Activated T-helper 2 cell treated with anti-CD3 and anti-CD28 coated beads, Interferon-gamma antibody, Interleukin-2, Interleukin-4, amounts not matched to agents 10 μg/mL and 5 μg/mL and 100 μg/mL, durations not matched to agents 14 hours and 24 hours and 36 hours (primary cell): ENCODE data around the gene MARS1. TPM values are rescaled to one million over a fixed set of nuclear protein-coding genes. Genes with fewer than 3 reads are reported as not detected.

Experiments
- DNase-seq: peaks from one replicate; pipeline ENCODE4 v3.0.0; 2021; ENCODE audit warnings: low spot score
- H3K27ac Mint-ChIP-seq: one replicate; pipeline ENCODE4 v1.8.0; 2021; ENCODE audit warnings: mixed read lengths
- H3K27me3 Mint-ChIP-seq: one replicate; pipeline ENCODE4 v1.8.0; 2021; ENCODE audit warnings: low read depth, mixed read lengths
- H3K36me3 Mint-ChIP-seq: one replicate; pipeline ENCODE4 v1.8.0; 2021; ENCODE audit warnings: low read depth, mixed read lengths
- H3K4me1 Mint-ChIP-seq: one replicate; pipeline ENCODE4 v1.8.0; 2021; ENCODE audit warnings: low read depth, mixed read lengths
- H3K4me3 Mint-ChIP-seq: one replicate; pipeline ENCODE4 v1.8.0; 2021; ENCODE audit warnings: low read depth, mild to moderate bottlenecking, moderate library complexity, mixed read lengths
- H3K9me3 Mint-ChIP-seq: one replicate; pipeline ENCODE4 v1.8.0; 2021; ENCODE audit warnings: mixed read lengths
- intact Hi-C: fragments of 100-400 bp; cut with micrococcal nuclease; formaldehyde crosslinking; loops from one replicate; pipeline ENCODE4 v1.15.1; 2023
- total RNA-seq: library from RNA; stranded (reverse); gene quantifications from 2 replicates; pipeline ENCODE4 v1.2.3, GENCODE V29; 2022

MARS1 gene
- total RNA-seq, 1 donor from 2014 or later, result 257 TPM

GRCh38 chr12:57460468-57460784 lies 27.4 kb upstream of the MARS1 start:
- Mint-ChIP-seq H3K9me3 (no peaks in the 10 kb centered on the region), H3K27ac (peak overlapping the region; percentile 29), H3K36me3 (no peaks in the 10 kb centered on the region), H3K4me3 (peak overlapping the region; percentile 71), H3K27me3 (peaks cover 12% of the 10 kb centered on the region), H3K4me1 (peaks cover 46% of the 10 kb centered on the region)
- intact Hi-C loops, result no loop called here
- DNase-seq, result no peak

DNA sequence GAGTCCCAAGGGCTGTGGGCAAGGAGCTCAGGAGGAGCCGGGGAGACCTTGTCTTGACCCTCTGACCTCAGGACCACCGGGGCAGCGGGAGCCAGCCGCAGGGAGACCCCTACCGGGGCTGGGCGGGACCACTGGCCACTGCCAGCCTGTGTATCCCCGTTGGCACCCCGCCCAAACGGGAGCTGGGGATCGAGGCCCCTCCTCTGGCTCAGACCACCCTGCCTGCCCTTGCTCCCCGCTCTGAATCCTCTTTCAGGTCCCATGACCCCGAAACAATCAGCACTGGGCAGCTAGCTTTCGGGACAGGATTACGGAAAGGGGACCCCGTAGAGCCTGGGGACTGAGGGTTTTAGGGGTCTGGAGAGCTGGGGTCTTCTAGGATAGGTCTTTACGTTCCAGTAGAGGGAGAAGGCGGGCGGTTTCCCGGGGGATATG lies 27.0 kb upstream of the MARS1 start:
- H3K4me3 Mint-ChIP-seq, result peak overlapping the region; percentile 86
- no peaks in the 10 kb centered on the region for H3K9me3 Mint-ChIP-seq
- H3K4me1 Mint-ChIP-seq, result peaks cover 42% of the 10 kb centered on the region
- H3K27ac Mint-ChIP-seq, result no peak overlapping the region
- intact Hi-C loops, result no loop called here
- H3K36me3 Mint-ChIP-seq, result peaks cover under 1% of the 10 kb centered on the region
- DNase-seq, result no peak
- peaks cover 12% of the 10 kb centered on the region for H3K27me3 Mint-ChIP-seq

- Mint-ChIP-seq H3K27ac (no peak overlapping the region), H3K9me3 (no peaks in the 10 kb centered on the region), H3K27me3 (peaks cover 12% of the 10 kb centered on the region), H3K4me3 (peak overlapping the region; percentile 86), H3K36me3 (peaks cover 3% of the 10 kb centered on the region), H3K4me1 (peaks cover 38% of the 10 kb centered on the region)
- no peak for DNase-seq
- intact Hi-C loops, result no loop called here
Measured at GRCh38 chr12:57461276-57461916, 26.5 kb upstream of the MARS1 start.

DNA sequence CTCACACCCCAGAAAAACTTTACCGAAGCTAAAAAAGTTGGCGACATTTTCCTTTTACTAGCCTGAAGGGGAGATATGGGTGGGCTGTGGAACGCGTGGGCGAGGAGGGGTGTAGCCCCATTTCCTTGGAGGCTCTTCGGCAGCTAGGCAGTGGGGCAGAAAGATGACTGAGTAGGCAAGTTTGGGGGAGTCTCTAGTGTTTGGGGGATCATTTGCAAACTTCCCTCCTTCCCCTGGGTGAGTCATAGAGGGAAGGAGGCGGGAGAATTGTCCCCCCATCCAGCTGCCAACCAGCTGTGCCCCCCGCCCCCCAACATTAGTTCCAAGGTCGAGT lies 26.0 kb upstream of the MARS1 start:
- H3K9me3 Mint-ChIP-seq, result no peaks in the 10 kb centered on the region
- intact Hi-C loops, result loop anchor here (1.0 to 2.0 kb wide), 2 partner anchors 15 to 199 kb away; no protein-coding TSS in a partner anchor
- H3K27me3 Mint-ChIP-seq, result peaks cover 12% of the 10 kb centered on the region
- H3K36me3 Mint-ChIP-seq, result peaks cover 3% of the 10 kb centered on the region
- H3K4me3 Mint-ChIP-seq, result peak overlapping the region; percentile 86
- DNase-seq, result no peak
- peaks cover 38% of the 10 kb centered on the region for H3K4me1 Mint-ChIP-seq
- peak overlapping the region; percentile 18 for H3K27ac Mint-ChIP-seq

DNA sequence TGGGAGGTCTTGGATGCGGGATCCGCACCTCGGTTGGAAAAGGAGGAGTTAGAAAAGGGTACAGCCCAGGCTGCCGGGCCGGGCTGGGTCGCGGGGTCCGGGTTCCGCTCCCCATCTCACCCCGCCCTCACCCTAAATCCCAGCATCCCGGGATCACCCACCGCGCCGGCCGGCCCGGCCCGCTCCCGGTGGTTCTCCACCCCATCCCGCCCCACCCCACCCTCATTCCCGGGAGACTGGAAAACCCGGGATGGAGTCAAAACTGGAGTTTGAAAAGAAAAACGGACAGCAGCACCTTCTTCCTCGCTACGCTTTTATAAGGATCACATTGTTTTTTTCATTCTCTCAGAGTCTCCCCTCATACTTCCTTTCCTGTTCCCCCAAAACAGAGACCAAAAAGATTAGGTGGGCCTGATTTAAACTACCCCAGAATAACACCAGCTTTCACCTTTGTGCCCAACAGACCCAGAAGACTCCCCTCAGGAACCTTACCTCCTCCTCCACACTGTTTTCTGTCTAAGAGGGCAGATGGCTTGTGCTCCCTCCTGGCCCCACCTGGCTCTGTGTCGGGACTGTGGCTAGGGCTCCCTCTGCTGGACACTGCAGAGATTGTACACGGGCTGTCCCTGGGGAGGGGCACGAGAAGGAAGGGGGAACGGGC lies 25.5 kb upstream of the MARS1 start:
- intact Hi-C loops, result loop anchor here (1.0 to 2.0 kb wide), 2 partner anchors 15 to 200 kb away; no protein-coding TSS in a partner anchor
- Mint-ChIP-seq H3K27me3 (peaks cover 12% of the 10 kb centered on the region), H3K9me3 (no peaks in the 10 kb centered on the region), H3K27ac (peak overlapping the region; percentile 47), H3K4me3 (peak overlapping the region; percentile 86), H3K4me1 (peaks cover 38% of the 10 kb centered on the region), H3K36me3 (peaks cover 3% of the 10 kb centered on the region)
- peak; percentile 84 for DNase-seq

DNA sequence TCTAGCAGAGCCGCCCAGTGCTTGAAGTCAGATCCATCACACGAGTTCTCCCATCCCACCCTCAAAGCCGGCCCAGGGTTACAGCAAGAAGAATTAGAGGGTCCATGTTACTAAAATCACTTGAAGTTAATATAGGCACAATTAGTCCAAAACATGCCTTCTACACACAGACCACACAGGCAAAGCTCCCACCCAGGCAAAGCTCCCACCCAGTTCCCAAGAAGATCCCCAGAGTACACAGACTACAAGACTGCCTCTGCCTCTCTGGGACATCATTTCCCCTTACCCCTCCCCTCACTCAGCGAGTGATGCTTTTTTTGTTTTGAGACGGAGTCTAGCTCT lies 25.0 kb upstream of the MARS1 start:
- Mint-ChIP-seq H3K4me1 (peaks cover 36% of the 10 kb centered on the region), H3K4me3 (peak overlapping the region; percentile 85), H3K27ac (peak overlapping the region; percentile 47), H3K9me3 (no peaks in the 10 kb centered on the region), H3K27me3 (peaks cover 12% of the 10 kb centered on the region), H3K36me3 (peaks cover 6% of the 10 kb centered on the region)
- DNase-seq, result no peak
- intact Hi-C loops, result loop anchor here (1.0 to 2.0 kb wide), 2 partner anchors 14 to 200 kb away; no protein-coding TSS in a partner anchor

DNA sequence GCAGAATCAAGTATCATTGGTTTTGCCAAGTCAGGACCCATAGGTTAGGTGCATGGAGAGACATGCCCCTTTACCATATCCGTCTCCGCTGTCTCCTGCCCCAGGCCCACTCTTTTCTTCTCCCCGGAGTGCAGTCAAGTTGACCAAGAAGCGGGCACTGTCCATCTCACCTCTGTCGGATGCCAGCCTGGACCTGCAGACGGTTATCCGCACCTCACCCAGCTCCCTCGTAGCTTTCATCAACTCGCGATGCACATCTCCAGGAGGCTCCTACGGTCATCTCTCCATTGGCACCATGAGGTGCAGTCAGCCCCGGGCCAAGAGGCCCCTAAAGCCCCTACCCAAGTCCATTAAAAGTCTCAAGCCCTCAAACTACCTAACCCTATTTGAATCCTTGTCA lies 23.3 kb upstream of the MARS1 start:
- intact Hi-C loops, result no loop called here
- H3K27me3 Mint-ChIP-seq, result peaks cover 12% of the 10 kb centered on the region
- H3K36me3 Mint-ChIP-seq, result peaks cover 17% of the 10 kb centered on the region
- peaks cover 27% of the 10 kb centered on the region for H3K4me1 Mint-ChIP-seq
- no peaks in the 10 kb centered on the region for H3K9me3 Mint-ChIP-seq
- DNase-seq, result no peak
- H3K4me3 Mint-ChIP-seq, result no peak overlapping the region
- no peak overlapping the region for H3K27ac Mint-ChIP-seq

GRCh38 chr12:57465030-57465746 lies 22.7 kb upstream of the MARS1 start:
- no peak overlapping the region for H3K27ac Mint-ChIP-seq
- H3K4me3 Mint-ChIP-seq, result no peak overlapping the region
- peaks cover 11% of the 10 kb centered on the region for H3K27me3 Mint-ChIP-seq
- H3K36me3 Mint-ChIP-seq, result peaks cover 17% of the 10 kb centered on the region
- no peak for DNase-seq
- intact Hi-C loops, result no loop called here
- H3K9me3 Mint-ChIP-seq, result no peaks in the 10 kb centered on the region
- peaks cover 27% of the 10 kb centered on the region for H3K4me1 Mint-ChIP-seq

DNA sequence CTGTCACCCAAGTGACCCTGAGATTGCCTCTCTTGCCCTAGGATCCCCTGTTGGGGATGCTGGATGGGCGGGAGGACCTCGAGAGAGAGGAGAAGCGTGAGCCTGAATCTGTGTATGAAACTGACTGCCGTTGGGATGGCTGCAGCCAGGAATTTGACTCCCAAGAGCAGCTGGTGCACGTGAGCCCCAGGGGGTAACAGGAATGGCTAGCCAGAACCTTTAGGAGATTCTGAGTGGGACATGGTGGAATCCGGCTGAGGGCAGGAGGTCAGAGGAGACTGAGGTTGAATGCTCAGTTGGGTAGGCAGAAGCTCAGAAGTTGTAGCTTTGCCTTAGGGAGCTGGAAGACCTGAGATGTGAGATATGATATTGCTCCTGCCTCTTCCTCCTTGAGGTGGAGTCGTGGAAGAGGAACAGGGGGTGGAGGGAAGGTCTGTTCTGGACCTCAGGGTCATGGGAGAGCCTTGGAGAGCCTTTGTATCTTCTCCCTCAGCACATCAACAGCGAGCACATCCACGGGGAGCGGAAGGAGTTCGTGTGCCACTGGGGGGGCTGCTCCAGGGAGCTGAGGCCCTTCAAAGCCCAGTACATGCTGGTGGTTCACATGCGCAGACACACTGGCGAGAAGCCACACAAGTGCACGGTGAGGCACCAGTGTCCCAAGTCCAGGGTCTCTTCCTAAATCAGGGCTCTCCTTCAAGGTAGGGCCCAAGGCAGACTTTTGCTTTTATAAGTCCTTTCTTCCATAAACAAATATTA lies 21.9 kb upstream of the MARS1 start:
- no peaks in the 10 kb centered on the region for H3K9me3 Mint-ChIP-seq
- peaks cover 17% of the 10 kb centered on the region for H3K36me3 Mint-ChIP-seq
- intact Hi-C loops, result no loop called here
- peaks cover 7% of the 10 kb centered on the region for H3K27me3 Mint-ChIP-seq
- H3K27ac Mint-ChIP-seq, result peak overlapping the region; percentile 44
- peaks cover 23% of the 10 kb centered on the region for H3K4me1 Mint-ChIP-seq
- no peak for DNase-seq
- no peak overlapping the region for H3K4me3 Mint-ChIP-seq

DNA sequence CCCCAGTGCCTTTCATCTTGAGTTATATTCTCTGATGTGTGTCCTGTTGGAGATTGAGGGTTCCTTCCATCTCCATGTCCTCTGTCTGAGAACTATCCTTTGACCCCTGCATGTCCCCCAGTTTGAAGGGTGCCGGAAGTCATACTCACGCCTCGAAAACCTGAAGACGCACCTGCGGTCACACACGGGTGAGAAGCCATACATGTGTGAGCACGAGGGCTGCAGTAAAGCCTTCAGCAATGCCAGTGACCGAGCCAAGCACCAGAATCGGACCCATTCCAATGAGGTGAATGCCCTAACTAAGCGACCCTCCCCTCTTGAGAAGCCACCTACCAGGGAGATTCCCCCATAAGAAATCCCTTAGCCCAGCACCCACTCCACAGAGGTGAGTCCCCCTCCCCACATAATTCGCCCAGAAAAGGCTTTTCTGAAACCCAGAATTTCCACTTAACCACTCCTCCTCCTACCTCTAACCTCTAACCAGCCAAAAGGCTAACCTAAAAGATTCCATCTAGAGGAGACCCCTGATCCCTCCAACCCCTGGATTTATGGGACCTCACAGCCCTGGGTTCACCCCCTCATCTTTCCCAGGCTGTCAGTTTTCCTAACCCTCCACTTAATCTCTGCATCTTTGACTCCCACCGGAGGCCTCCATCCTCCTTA lies 20.5 kb upstream of the MARS1 start:
- H3K27me3 Mint-ChIP-seq, result no peaks in the 10 kb centered on the region
- intact Hi-C loops, result no loop called here
- H3K4me1 Mint-ChIP-seq, result peaks cover 16% of the 10 kb centered on the region
- no peak overlapping the region for H3K27ac Mint-ChIP-seq
- peaks cover 24% of the 10 kb centered on the region for H3K36me3 Mint-ChIP-seq
- no peak overlapping the region for H3K4me3 Mint-ChIP-seq
- no peak for DNase-seq
- no peaks in the 10 kb centered on the region for H3K9me3 Mint-ChIP-seq

- Mint-ChIP-seq H3K9me3 (no peaks in the 10 kb centered on the region), H3K27me3 (no peaks in the 10 kb centered on the region), H3K36me3 (peaks cover 30% of the 10 kb centered on the region), H3K27ac (no peak overlapping the region), H3K4me3 (no peak overlapping the region), H3K4me1 (peaks cover 11% of the 10 kb centered on the region)
- intact Hi-C loops, result no loop called here
- DNase-seq, result no peak
Measured at GRCh38 chr12:57467915-57468314, 20.0 kb upstream of the MARS1 start.
